Endodermal cell (in vitro differentiated cells): ENCODE data around the gene LTBP1. TPM values are rescaled to one million over a fixed set of nuclear protein-coding genes. Genes with fewer than 3 reads are reported as not detected.

Experiments
- DNase-seq: peaks from one replicate; pipeline ENCODE4 v3.0.0-alpha.2; 2017
- H3K27ac ChIP-seq: 2 replicates; pipeline ENCODE4 v1.5.1; 2013; ENCODE audit warnings: mild to moderate bottlenecking, low read depth, low read length, moderate library complexity
- H3K27me3 ChIP-seq: 2 replicates; pipeline ENCODE4 v1.6.1; 2013; ENCODE audit warnings: mild to moderate bottlenecking, low read length, moderate library complexity; ENCODE audit not compliant: insufficient read depth, control insufficient read depth, poor library complexity, severe bottlenecking
- H3K36me3 ChIP-seq: 2 replicates; pipeline ENCODE4 v1.7.0; 2013; ENCODE audit warnings: mild to moderate bottlenecking, low read length, moderate library complexity; ENCODE audit not compliant: control insufficient read depth, insufficient read depth
- H3K4me1 ChIP-seq: one replicate; pipeline ENCODE4 v1.7.0; 2013; ENCODE audit warnings: low read length; ENCODE audit not compliant: control insufficient read depth, insufficient read depth
- H3K4me3 ChIP-seq: 2 replicates; pipeline ENCODE4 v1.5.1; 2013; ENCODE audit warnings: mild to moderate bottlenecking, low read length, moderate library complexity
- H3K9ac ChIP-seq: 2 replicates; pipeline ENCODE4 v1.6.1; 2013; ENCODE audit warnings: mild to moderate bottlenecking, low read length, moderate library complexity; ENCODE audit not compliant: poor library complexity, severe bottlenecking; ENCODE audit errors: extremely low read depth
- H3K9me3 ChIP-seq: 2 replicates; pipeline ENCODE4 v1.6.1; 2013; ENCODE audit warnings: mild to moderate bottlenecking, low read length, moderate library complexity; ENCODE audit not compliant: control insufficient read depth
- H3K27ac Mint-ChIP-seq: 2 replicates; pipeline ENCODE4 v1.8.0; 2020; ENCODE audit warnings: mixed read lengths
- H3K27me3 Mint-ChIP-seq: 2 replicates; pipeline ENCODE4 v1.8.0; 2021; ENCODE audit warnings: mild to moderate bottlenecking, mixed read lengths; ENCODE audit not compliant: insufficient read depth
- H3K36me3 Mint-ChIP-seq: 2 replicates; pipeline ENCODE4 v1.8.0; 2020; ENCODE audit warnings: low read depth, mixed read lengths
- H3K4me1 Mint-ChIP-seq: 2 replicates; pipeline ENCODE4 v1.8.0; 2020; ENCODE audit warnings: mixed read lengths
- H3K4me3 Mint-ChIP-seq: 2 replicates; pipeline ENCODE4 v1.8.0; 2020; ENCODE audit warnings: mild to moderate bottlenecking, moderate library complexity, mixed read lengths
- H3K9me3 Mint-ChIP-seq: 2 replicates; pipeline ENCODE4 v1.8.0; 2020; ENCODE audit warnings: mild to moderate bottlenecking, mixed read lengths
- CTCF ChIP-seq: fragments of 200-600 bp; sonication (generic); conservative IDR thresholded peaks from 2 replicates; pipeline ENCODE4 v1.5.0; 2021; ENCODE audit warnings: antibody characterized with exemption, mild to moderate bottlenecking
- WGBS, 2 experiments: methylation state at CpG; one replicate each; pipeline versions ENCODE4 v1.1.5 to v1.1.7; 2013; ENCODE audit warnings: missing lambda C conversion rate in 2 of 2, mixed read lengths in 1 of 2; ENCODE audit not compliant: insufficient coverage in 1 of 2, insufficient read length in 1 of 2; 5-methylcytosine and 5-hydroxymethylcytosine counted together
- total RNA-seq, 2 donors: library from RNA; stranded (reverse); fragmentation: NEBNext Ultra II Directional in 1 of 2; extraction: Animal tissue kit (Norgen Biotek cat#: 25700) in 1 of 2; gene quantifications; 2 replicates in 1 of 2; 3 replicates in 1 of 2; pipeline ENCODE4 v1.2.1, GENCODE V29; 2021

Gene LTBP1
- total RNA-seq, 2 donors from 2014 or later: 43.2 to 43.4 TPM

- no peaks in the 10 kb centered on the region for H3K36me3 ChIP-seq
- no peak overlapping the region for H3K4me3 Mint-ChIP-seq
- no peaks in the 10 kb centered on the region for H3K9me3 ChIP-seq
- DNase-seq: no peak
- H3K4me1 Mint-ChIP-seq: no peaks in the 10 kb centered on the region
- H3K9ac ChIP-seq: no peak overlapping the region
- H3K27me3 Mint-ChIP-seq: no peaks in the 10 kb centered on the region
- no peak for TF ChIP-seq CTCF
- 92 to 95% methylated on average over 8 to 10 of the region's 10 CpGs for WGBS, 2 experiments
- H3K27me3 ChIP-seq: no peaks in the 10 kb centered on the region
- H3K4me3 ChIP-seq: no peak overlapping the region
- H3K9me3 Mint-ChIP-seq: no peaks in the 10 kb centered on the region
- H3K27ac ChIP-seq: no peak overlapping the region
- H3K36me3 Mint-ChIP-seq: peaks cover 5% of the 10 kb centered on the region
- H3K27ac Mint-ChIP-seq: no peak overlapping the region
- no peaks in the 10 kb centered on the region for H3K4me1 ChIP-seq
These were observed 164.3 kb downstream of the LTBP1 start for GRCh38 chr2:33111002-33111446.

- H3K4me3 Mint-ChIP-seq: no peak overlapping the region
- H3K27ac Mint-ChIP-seq: no peak overlapping the region
- H3K27me3 ChIP-seq: no peaks in the 10 kb centered on the region
- H3K4me3 ChIP-seq: no peak overlapping the region
- 99 to 100% methylated on average over 2 of the region's 2 CpGs for WGBS, 2 experiments
- no peak for TF ChIP-seq CTCF
- H3K4me1 ChIP-seq: no peaks in the 10 kb centered on the region
- H3K36me3 Mint-ChIP-seq: peaks cover 8% of the 10 kb centered on the region
- H3K4me1 Mint-ChIP-seq: peaks cover 7% of the 10 kb centered on the region
- no peak for DNase-seq
- no peak overlapping the region for H3K9ac ChIP-seq
- H3K9me3 Mint-ChIP-seq: no peaks in the 10 kb centered on the region
- H3K36me3 ChIP-seq: no peaks in the 10 kb centered on the region
- no peaks in the 10 kb centered on the region for H3K9me3 ChIP-seq
- H3K27me3 Mint-ChIP-seq: no peaks in the 10 kb centered on the region
- H3K27ac ChIP-seq: no peak overlapping the region
These were observed 168.4 kb downstream of the LTBP1 start for GRCh38 chr2:33115196-33115595.

GRCh38 chr2:33115728-33116127 lies 169.0 kb downstream of the LTBP1 start:
- no peak overlapping the region for H3K4me3 ChIP-seq
- H3K9me3 Mint-ChIP-seq: no peaks in the 10 kb centered on the region
- no peak for DNase-seq
- no peaks in the 10 kb centered on the region for H3K36me3 ChIP-seq
- no peaks in the 10 kb centered on the region for H3K4me1 ChIP-seq
- H3K36me3 Mint-ChIP-seq: peaks cover 8% of the 10 kb centered on the region
- no peak overlapping the region for H3K27ac Mint-ChIP-seq
- H3K4me3 Mint-ChIP-seq: no peak overlapping the region
- no peak overlapping the region for H3K27ac ChIP-seq
- WGBS, 2 experiments: 100% methylated on average over 1 of the region's 1 CpG; no CpG with 5 or more reads in 1 of the 2 experiments
- peaks cover 7% of the 10 kb centered on the region for H3K4me1 Mint-ChIP-seq
- no peaks in the 10 kb centered on the region for H3K27me3 Mint-ChIP-seq
- no peaks in the 10 kb centered on the region for H3K27me3 ChIP-seq
- H3K9ac ChIP-seq: no peak overlapping the region
- no peak for TF ChIP-seq CTCF
- H3K9me3 ChIP-seq: no peaks in the 10 kb centered on the region
